HG03039 (cell line): Measurements from ENCODE around the gene PUS3.
"Not testable (repeated sequence)": the region's sequence is repeated elsewhere in the genome, so short reads cannot be mapped to it uniquely, and the experiment has no call there.

Experiments
- ATAC-seq: cut with Tn5 transposase; IDR thresholded peaks from one replicate; pipeline ENCODE4 v1.9.1; 2021; ENCODE audit warnings: mild to moderate bottlenecking, moderate library complexity; ENCODE audit not compliant: unreplicated experiment

Gene PUS3

GRCh38 chr11:125873881-125874555 is 29.0 kb downstream of the PUS3 start:
- no peak for ATAC-seq

GRCh38 chr11:125872138-125872491 is 30.9 kb downstream of the PUS3 start:
- no peak for ATAC-seq

GRCh38 chr11:125871391-125872137 is 31.4 kb downstream of the PUS3 start:
- no peak for ATAC-seq

GRCh38 chr11:125869521-125869920 is 33.5 kb downstream of the PUS3 start:
- no peak for ATAC-seq

GRCh38 chr11:125865354-125865753 is 37.7 kb downstream of the PUS3 start:
- not testable (repeated sequence) for ATAC-seq

GRCh38 chr11:125862786-125863185 is 40.2 kb downstream of the PUS3 start:
- ATAC-seq = not testable (repeated sequence)

- not testable (repeated sequence) for ATAC-seq
These were observed 45.3 kb downstream of the PUS3 start for GRCh38 chr11:125857670-125858069.

- no peak for ATAC-seq
These were observed 56.8 kb downstream of the PUS3 start for GRCh38 chr11:125846188-125846587.
